HCT116 (cell line): ENCODE measurements around the gene C1orf159. TPM values are rescaled to one million over a fixed set of nuclear protein-coding genes. Genes with fewer than 3 reads are reported as not detected.

ENCODE experiments used
- ATAC-seq: fragments of 200-7000 bp; cut with Tn5 transposase; 2 replicates; pipeline ENCODE4 v1.9.1; 2020; ENCODE audit warnings: mild to moderate bottlenecking, moderate library complexity
- BruUV-seq: library from RNA; stranded (reverse); fragments of 400-500 nt; replicated peaks from 2 replicates; lab custom pipeline; 2021; lab: Mats Ljungman, UMichigan
- CTCF ChIA-PET: fragments of 300-600 bp; sonication (Branson Sonifier 250); formaldehyde crosslinking; loops from one replicate; lab custom pipeline; 2021; ENCODE audit warnings: antibody characterized with exemption; lab: Charles Lee
- POLR2A ChIA-PET: fragments of 300-600, 350-600 bp; sonication (Branson Sonifier 250); formaldehyde crosslinking; loops from one replicate; lab custom pipeline; 2021; ENCODE audit warnings: antibody characterized with exemption; lab: Charles Lee
- RAD21 ChIA-PET, 2 experiments: fragments of 300-600 bp; sonication (Branson Sonifier 250); formaldehyde crosslinking; loops; one replicate each; lab custom pipeline; 2023; ENCODE audit warnings: low total read pairs in 2 of 2; ENCODE audit not compliant: uncharacterized antibody in 2 of 2, unreplicated experiment in 2 of 2, low non-redundant PET in 1 of 2; lab: Charles Lee
- DNase-seq: peaks from one replicate; pipeline ENCODE4 v3.0.0-alpha.2; 2010; ENCODE audit warnings: low read depth, low spot score
- H2AFZ ChIP-seq: fragments of 200-600 bp; shearing (Covaris generic), sonication (generic); 2 replicates; pipeline ENCODE4 v1.6.1; 2017; ENCODE audit warnings: low read depth, mixed run types, mixed read lengths, antibody characterized with exemption, low read length; ENCODE audit not compliant: poor library complexity, severe bottlenecking
- H3K27ac ChIP-seq: 2 replicates; pipeline ENCODE4 v1.5.1; 2012; ENCODE audit warnings: low read depth, low read length
- H3K27me3 ChIP-seq: fragments of 200-600 bp; sonication (generic); 2 replicates; pipeline ENCODE4 v1.6.1; 2016; ENCODE audit warnings: mixed run types, low read length, mixed read lengths; ENCODE audit not compliant: insufficient read depth
- H3K36me3 ChIP-seq, 2 experiments: fragments of 200-500 bp in 1 of 2; fragments of 200-600 bp in 1 of 2; sonication (Bioruptor generic) in 1 of 2; sonication (generic) in 1 of 2; 2 replicates each; pipeline versions ENCODE4 v1.5.1 to v1.6.1; 2014 to 2016; ENCODE audit warnings: low read length in 2 of 2, inconsistent platforms in 1 of 2, mixed read lengths in 1 of 2, mixed run types in 1 of 2; ENCODE audit not compliant: insufficient read depth in 2 of 2, control insufficient read depth in 1 of 2
- H3K4me1 ChIP-seq, 2 experiments: fragments of 200-600 bp in 1 of 2; sonication (generic) in 1 of 2; 2 replicates each; pipeline versions ENCODE4 v1.5.1 to v1.6.1; 2012 to 2017; ENCODE audit warnings: low read length in 2 of 2, inconsistent platforms in 1 of 2, mild to moderate bottlenecking in 1 of 2, mixed read lengths in 1 of 2, mixed run types in 1 of 2, moderate library complexity in 1 of 2; ENCODE audit not compliant: insufficient read depth in 2 of 2, control insufficient read depth in 1 of 2
- H3K4me2 ChIP-seq: fragments of 200-600 bp; sonication (generic); 2 replicates; pipeline ENCODE4 v1.6.1; 2017; ENCODE audit warnings: mixed run types, low read length, mixed read lengths
- H3K4me3 ChIP-seq, 2 experiments: fragments of 200-600 bp in 1 of 2; sonication (generic) in 1 of 2; replicated peaks in 1 of 2; 2 replicates each; pipeline ENCODE4 v1.5.1; 2011 to 2016; ENCODE audit warnings: low read length in 2 of 2, control low read depth in 1 of 2, low read depth in 1 of 2, mild to moderate bottlenecking in 1 of 2, mixed read lengths in 1 of 2, mixed run types in 1 of 2
- H3K79me2 ChIP-seq: fragments of 200-600 bp; sonication (generic); 2 replicates; pipeline ENCODE4 v1.6.1; 2017; ENCODE audit warnings: mild to moderate bottlenecking, mixed run types, low read length, moderate library complexity, mixed read lengths; ENCODE audit not compliant: insufficient read depth
- H3K9ac ChIP-seq: fragments of 200-600 bp; sonication (generic); 2 replicates; pipeline ENCODE4 v1.6.1; 2016; ENCODE audit warnings: low read length, mixed read lengths
- H3K9me2 ChIP-seq: fragments of 200-600 bp; sonication (generic), shearing (Covaris generic); 2 replicates; pipeline ENCODE4 v1.6.1; 2017; ENCODE audit warnings: mixed run types, mild to moderate bottlenecking, moderate library complexity; ENCODE audit not compliant: insufficient read depth
- H3K9me3 ChIP-seq, 2 experiments: fragments of 200-500 bp in 1 of 2; fragments of 200-600 bp in 1 of 2; sonication (Bioruptor generic) in 1 of 2; sonication (generic) in 1 of 2; 2 replicates each; pipeline ENCODE4 v1.6.1; 2014 to 2017; ENCODE audit warnings: low read length in 2 of 2, mixed read lengths in 2 of 2, inconsistent platforms in 1 of 2, low read depth in 1 of 2, mild to moderate bottlenecking in 1 of 2, mixed run types in 1 of 2, moderate library complexity in 1 of 2; ENCODE audit not compliant: control insufficient read depth in 1 of 2, insufficient read depth in 1 of 2
- H4K20me1 ChIP-seq: fragments of 200-600 bp; sonication (generic), shearing (Covaris generic); 2 replicates; pipeline ENCODE4 v1.6.1; 2017; ENCODE audit warnings: mixed run types, mild to moderate bottlenecking, moderate library complexity; ENCODE audit not compliant: insufficient read depth
- CBX3 ChIP-seq: IDR thresholded peaks from 2 replicates; pipeline ENCODE4 v1.6.1; 2012; ENCODE audit warnings: low read depth
- CEBPB ChIP-seq: IDR thresholded peaks from 2 replicates; pipeline ENCODE4 v1.6.1; 2012; ENCODE audit warnings: low read depth
- EZH2phosphoT487 ChIP-seq: fragments of 200-600 bp; IDR thresholded peaks from 2 replicates; pipeline ENCODE4 v1.6.1; 2018; ENCODE audit warnings: antibody characterized with exemption, borderline replicate concordance
- JUND ChIP-seq: IDR thresholded peaks from 2 replicates; pipeline ENCODE4 v1.6.1; 2012
- MAX ChIP-seq: IDR thresholded peaks from 2 replicates; pipeline ENCODE4 v1.6.1; 2012
- SIN3A ChIP-seq: IDR thresholded peaks from 2 replicates; pipeline ENCODE4 v1.6.1; 2012; ENCODE audit warnings: low read depth
- SP1 ChIP-seq: IDR thresholded peaks from 2 replicates; pipeline ENCODE4 v1.6.1; 2012; ENCODE audit warnings: low read depth
- ZNF274 ChIP-seq: fragments of 200-500 bp; sonication (Bioruptor generic); IDR thresholded peaks from 2 replicates; pipeline ENCODE4 v1.6.1; 2014; ENCODE audit warnings: mild to moderate bottlenecking, low read depth, low read length, inconsistent platforms
- intact Hi-C: fragments of 100-400 bp; cut with micrococcal nuclease; formaldehyde crosslinking; loops from 2 replicates; pipeline ENCODE4 v1.10.0; 2022
- total RNA-seq: library from RNA; stranded (reverse); gene quantifications from one replicate; pipeline ENCODE4 v1.2.1, GENCODE V29; 2021; ENCODE audit not compliant: unreplicated experiment

Gene C1orf159
- total RNA-seq, 1 experiment from 2014 or later, result 22.7 TPM

GRCh38 chr1:1068517-1069055 lies 47.3 kb downstream of the C1orf159 start (continued):
- no peak for TF ChIP-seq EZH2phosphoT487
- TF ChIP-seq ZNF274, result no peak
- TF ChIP-seq SP1, result no peak
- TF ChIP-seq JUND, result no peak
- TF ChIP-seq MAX, result no peak
- TF ChIP-seq CBX3, result no peak
- TF ChIP-seq CEBPB, result no peak

- ATAC-seq, result no peak
- no peak overlapping the region for H2AFZ ChIP-seq
- H3K9me3 ChIP-seq, result no peaks in the 10 kb centered on the region
- peak overlapping the region; percentile 46; the same call in 1 of the 2 replicates for H3K9ac ChIP-seq
- H3K4me2 ChIP-seq, result peak overlapping the region; percentile 90
- H3K4me3 ChIP-seq, result peak overlapping the region; percentile 50 to 64
- ChIA-PET POLR2A (no interaction called here), RAD21 (no interaction called here)
- no TSS peak for BruUV-seq
- H3K9me2 ChIP-seq, result no peaks in the 10 kb centered on the region
- H3K27ac ChIP-seq, result peak overlapping the region; percentile 62; the same call in 1 of the 2 replicates
- H3K36me3 ChIP-seq, result no peaks in the 10 kb centered on the region
- peaks cover 2% of the 10 kb centered on the region; the same call in 1 of the 2 replicates for H3K79me2 ChIP-seq
- TF ChIP-seq MAX (no peak), SIN3A (no peak)
- TF ChIP-seq, all 23 proteins: peak for 0
- Histone ChIP-seq H3K27me3 (no peaks in the 10 kb centered on the region), H3K4me1 (peaks cover 34 to 64% of the 10 kb centered on the region in 2 experiments), H4K20me1 (no peaks in the 10 kb centered on the region)
- CTCF ChIA-PET, result no interaction called here
- no peak for DNase-seq
- intact Hi-C loops, result loop anchor here (5.0 kb wide), 1 partner anchor 66 kb away; the partner anchor contains the start of gene HES4
These were observed 47.9 kb downstream of the C1orf159 start for GRCh38 chr1:1067860-1068516.
